GM12892 (cell line): ENCODE results near the gene EXOSC6.
"Not testable (repeated sequence)": the region's sequence is repeated elsewhere in the genome, so short reads cannot be mapped to it uniquely, and the experiment has no call there.

Source experiments
- POLR2A ChIP-seq: IDR thresholded peaks from 2 replicates; pipeline ENCODE4 v1.6.1; 2011; ENCODE audit warnings: low read depth, low read length, control low read depth
- POLR2AphosphoS5 ChIP-seq: IDR thresholded peaks from 2 replicates; pipeline ENCODE4 v1.6.1; 2011; ENCODE audit warnings: low read depth, low read length, control low read depth
- TAF1 ChIP-seq: IDR thresholded peaks from 2 replicates; pipeline ENCODE4 v1.6.1; 2011; ENCODE audit warnings: low read depth, mild to moderate bottlenecking, control low read depth, low read length, borderline replicate concordance

DNA sequence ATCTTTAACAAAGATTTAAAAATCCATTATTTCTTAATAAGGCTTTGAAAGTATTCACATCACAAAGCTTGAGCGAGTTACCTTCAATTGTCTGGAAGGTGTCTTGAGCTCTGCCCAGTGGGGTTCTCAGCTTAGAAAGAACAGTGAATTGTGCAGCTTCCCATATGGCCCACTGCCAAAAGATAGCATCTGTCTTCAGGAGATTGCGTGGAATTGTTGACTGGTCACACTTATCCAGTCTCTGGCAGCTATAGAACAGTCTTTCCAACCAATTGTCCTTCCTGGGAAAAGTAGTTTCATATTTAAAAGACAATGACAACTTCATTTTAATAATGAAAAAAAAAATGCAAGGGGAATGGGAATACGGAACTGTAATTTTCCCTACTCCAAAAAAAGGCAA lies 19.9 kb downstream of the EXOSC6 start:
- not testable (repeated sequence) for TF ChIP-seq POLR2A, TAF1, POLR2AphosphoS5
